ENCODE measurements around the gene SERAC1.

DNA sequence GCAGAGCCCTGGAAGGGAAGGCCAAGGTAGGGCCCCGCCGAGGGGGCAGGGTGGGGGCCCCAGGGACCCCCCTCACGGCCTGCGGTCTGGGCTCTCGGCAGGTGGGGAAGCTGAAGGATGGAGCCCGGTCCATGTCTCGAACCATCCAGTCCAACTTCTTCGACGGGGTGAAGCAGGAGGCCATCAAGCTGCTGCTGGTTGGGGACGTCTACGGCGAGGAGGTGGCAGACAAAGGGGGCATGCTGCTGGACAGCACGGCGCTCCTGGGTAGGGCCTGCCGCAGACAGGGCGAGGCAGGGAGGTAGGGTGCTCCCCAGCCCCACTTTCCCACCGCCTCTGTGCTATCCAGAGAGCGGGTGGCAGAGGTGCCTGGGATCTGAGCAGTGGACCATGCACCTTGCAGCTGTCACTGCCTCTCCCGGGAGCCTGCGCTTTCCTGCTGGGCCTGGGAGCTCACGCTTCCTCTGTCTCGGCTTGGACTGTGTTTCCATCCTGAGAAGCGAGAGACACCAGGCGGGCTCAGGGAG, 103.3 kb downstream of the SERAC1 start:
- TF ChIP-seq RAD21 (conservative IDR thresholded peaks at IDR 0.05 in 1 of 2, IDR thresholded peaks at IDR 0.05 in 1 of 2) (no peak), CBX2 (IDR thresholded peaks at IDR 0.05; ENCODE audit: borderline replicate concordance, low read depth) (no peak), CTCF (IDR thresholded peaks at IDR 0.05) (no peak), POLR2A (IDR thresholded peaks at IDR 0.05; ENCODE audit: low read length) (no peak), JUNB (IDR thresholded peaks at IDR 0.05) (no peak), HDAC2 (IDR thresholded peaks at IDR 0.05) (no peak), PHF8 (IDR thresholded peaks at IDR 0.05; ENCODE audit: borderline replicate concordance, low read depth) (no peak)

All from A549 (cell line).